T follicular helper cell (primary cell): ENCODE data around the gene CKS2.

Experiments
- DNase-seq: peaks from one replicate; pipeline ENCODE4 v3.0.0-alpha.2; 2020; ENCODE audit warnings: low read depth

CKS2 gene

DNA sequence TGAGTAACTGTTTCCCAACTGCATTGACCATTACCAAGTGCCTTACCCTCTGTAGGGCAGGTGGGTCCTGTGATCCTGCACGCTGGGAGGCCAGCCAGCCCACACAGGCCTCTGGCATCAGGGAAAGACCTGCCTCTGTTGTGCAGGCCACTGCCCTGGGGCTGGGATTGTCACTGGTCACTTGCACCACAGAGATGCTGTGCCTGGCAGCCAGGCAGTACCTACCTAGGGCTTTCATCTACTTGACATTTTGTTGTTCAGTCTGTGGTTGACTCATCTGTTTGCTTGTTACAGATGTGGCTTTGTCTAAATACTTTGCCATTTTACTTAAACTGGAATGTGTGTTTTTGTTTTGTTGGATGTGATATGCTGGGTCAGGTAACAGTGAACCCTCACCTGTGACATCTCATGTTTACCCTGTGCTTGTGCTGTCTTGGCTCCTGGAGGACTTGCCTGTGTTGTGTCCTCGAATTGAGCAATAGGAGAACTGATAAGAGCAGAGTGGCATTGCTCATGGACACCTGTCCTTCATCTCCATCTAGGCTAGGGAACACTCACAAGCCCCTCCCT, 40.1 kb downstream of the CKS2 start:
- DNase-seq, result no peak

DNA sequence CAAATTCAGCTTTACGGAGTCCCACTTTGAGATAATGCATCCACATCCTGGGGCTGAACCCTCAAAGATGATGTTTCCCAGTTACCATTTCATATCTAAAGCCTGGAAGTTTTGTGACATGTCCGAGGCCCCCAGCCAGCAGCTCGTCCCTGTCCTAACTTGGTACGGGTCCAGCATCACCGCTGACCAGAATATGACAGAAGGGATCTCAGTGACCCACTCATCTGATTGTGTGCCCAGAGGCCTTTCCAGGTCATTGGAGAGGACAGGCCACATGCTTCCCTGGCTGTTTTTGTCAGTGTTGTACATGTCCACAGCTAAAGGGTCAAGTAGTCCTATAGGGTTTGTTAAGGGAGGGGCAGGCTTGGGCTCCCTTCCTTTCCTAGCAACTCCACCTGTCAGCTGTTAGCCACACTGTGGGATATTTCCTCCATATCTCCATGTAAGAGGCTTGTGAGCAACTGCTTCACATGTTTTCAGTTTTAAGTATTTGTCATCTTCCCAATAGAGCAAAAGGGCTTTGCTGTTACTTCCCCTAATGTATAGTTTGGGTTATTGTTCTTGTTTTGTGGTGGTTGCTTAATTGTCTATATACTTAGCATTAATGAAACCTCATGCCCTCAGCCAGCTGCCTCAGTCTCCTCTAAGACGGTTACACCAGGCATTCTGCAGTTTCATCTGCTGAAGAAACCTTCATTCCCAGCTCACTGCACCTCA, 40.7 kb downstream of the CKS2 start:
- no peak for DNase-seq

DNA sequence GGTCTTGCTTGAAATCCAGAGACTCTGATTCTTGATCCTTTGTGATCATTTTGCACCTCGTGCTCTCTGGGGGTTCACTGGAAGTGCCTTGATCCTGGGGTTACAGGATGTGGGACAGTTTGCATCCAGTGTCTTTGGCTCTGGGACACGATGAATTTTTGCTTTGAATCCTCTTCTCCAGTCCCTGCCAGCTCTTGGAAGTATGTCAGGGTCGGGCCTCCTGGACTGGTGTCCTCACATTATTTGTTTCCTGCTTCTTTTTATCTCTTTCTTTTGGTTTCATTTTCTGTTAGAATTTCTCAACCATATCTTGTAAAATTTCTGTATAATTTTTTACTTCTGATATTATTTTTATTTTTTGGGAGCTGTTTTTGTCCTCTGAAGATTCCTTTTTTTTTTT, 41.5 kb downstream of the CKS2 start:
- no peak for DNase-seq

DNA sequence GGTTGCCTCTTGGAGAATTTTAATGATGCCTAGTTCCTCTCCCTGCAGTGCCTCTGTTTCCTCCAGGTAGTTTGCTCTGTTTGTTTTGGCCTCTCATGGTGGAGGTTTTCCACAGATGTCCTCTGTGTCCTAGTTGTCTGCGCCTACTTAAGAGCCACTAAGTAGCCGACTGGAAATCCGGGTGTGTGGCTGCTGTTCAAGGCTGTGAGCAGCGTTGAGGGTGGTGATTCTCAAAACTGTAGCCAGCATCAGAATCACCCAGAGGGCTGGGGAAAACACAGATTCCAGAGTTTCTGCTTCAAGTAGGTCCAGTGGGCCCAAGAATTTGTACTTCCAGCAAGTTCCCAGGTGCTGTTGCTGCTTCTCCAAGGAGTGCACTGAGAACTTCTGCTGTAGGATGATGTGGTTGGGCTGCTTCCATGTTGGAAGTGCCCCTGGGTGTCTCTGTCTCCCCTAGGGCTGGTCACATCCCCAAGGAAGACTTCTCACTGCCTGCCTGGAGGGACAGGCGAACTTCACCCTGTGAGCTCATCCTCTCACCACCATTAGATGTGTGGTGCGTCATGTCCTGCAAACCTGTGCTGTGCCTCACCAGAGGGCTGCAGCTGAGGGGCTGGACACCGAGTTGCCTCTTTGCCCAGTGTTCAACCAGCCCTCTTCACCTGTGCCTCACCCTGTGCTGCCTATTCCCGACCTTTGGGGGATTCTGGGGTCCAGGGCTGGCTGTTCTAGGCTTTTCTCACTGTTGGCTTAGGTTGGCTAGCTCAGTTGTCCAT, 42.1 kb downstream of the CKS2 start:
- no peak for DNase-seq

DNA sequence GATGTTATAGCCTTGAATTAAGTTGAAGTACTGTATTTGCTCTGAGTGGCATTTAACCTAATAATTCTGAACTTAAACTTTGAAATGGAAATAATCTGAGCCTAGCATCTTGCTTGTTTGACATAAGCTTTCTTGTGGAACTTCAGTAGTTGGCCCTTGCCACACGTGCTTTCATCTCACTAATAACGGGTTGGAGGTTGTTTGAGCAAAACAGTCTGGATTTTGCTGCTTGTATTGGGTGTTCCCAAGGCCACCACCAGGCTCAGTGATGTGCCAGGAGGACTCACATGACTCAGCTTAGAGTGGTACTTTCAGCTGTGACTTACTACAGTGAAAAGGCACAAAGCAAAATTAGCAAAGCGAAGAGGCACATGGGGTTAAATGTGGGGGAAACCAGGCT, 43.0 kb downstream of the CKS2 start:
- DNase-seq, result no peak

DNA sequence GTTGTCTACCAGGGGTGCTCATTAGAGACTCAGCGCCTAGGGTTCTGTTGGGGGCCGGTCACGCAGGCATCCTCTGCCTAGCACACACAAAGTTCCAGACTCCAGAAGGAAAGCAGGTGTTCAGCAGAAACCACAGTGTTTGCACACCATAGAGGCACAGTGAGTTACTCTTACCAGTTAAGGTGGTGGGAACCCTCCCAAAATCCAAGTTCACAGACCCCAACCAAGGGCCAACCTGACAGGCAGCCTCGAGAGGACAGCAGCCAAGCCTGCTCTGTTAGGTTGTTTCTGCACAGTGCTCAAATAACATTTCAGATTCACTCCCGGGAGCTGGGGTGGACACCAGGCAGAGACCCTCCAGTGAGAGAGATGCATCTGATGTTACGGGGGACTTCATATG, 43.5 kb downstream of the CKS2 start:
- no peak for DNase-seq

DNA sequence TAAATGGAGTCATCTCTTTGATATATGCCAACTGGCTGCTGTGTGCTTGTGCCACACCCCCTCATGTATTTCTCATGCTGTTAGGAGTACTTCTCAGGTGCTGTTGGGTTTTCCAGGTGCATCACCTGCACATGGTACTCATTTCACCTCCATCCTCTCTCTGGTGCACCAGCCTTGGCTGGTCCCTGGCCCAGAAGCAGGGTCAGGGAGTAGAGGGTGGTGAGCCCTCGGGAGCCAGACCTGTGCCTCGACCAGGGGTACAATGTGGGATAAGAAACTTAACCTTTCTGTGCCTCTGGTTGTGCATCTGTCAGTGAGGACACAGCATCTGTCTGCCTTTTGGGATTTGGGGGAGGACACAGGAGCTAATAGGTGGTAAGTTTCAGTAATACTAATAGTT, 45.8 kb downstream of the CKS2 start:
- DNase-seq, result no peak

DNA sequence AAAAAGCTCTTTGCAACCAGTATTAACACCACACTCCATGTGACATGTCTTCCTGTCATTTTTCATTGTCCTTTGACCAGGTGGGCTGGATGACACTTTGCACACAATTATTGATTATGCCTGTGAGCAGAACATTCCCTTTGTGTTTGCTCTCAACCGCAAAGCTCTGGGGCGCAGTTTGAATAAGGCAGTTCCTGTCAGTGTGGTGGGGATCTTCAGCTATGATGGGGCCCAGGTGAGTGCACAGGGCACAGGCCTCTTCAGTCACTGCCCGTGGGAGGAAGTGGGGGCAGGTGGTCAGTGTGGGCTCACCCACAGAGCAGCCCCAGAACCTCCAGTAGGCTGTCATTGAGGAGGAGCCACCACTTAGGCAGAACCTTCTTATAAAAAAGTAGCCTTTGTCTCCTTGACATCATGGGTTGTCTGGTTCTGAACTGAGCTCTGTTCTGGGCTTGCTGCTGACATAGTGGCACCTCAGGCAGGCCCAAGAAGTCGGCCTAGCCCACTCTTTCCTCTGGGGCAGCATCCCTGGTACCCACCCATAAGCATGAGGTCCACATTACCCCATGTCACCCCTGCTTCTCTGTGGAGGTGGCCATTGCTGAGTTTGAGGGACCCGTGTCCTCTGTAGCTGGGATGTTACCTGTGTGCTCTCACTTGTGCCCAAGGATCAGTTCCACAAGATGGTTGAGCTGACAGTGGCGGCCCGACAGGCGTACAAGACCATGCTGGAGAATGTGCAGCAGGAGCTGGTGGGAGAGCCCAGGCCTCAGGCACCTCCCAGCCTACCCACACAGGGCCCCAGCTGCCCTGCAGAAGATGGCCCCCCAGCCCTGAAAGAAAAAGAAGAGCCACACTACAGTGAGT, 46.6 kb downstream of the CKS2 start:
- DNase-seq, result no peak

DNA sequence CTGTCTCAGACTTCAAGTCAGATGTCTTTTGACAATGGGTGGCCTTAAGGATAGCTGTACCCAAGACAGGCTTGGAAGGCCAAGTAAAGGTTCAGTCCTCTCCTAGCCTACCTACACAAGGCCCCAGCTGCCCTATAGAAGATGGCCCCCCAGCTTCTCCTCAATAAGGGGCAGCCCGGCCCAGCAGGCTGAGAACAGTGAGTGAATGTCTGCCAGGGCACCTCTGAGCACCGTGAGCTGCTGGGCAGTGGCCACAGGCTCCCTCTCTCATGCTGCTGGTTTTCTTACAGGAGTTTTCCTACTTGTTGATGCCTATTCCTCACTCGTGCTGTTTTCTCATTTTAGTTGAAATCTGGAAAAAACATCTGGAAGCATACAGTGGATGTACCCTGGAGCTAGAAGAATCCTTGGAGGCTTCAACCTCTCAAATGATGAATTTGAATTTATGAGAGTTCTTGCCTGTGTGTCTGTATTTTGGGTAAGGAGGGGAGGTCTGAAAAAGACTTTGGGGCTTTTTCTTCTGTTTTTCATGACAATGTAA, 47.5 kb downstream of the CKS2 start:
- DNase-seq, result no peak

DNA sequence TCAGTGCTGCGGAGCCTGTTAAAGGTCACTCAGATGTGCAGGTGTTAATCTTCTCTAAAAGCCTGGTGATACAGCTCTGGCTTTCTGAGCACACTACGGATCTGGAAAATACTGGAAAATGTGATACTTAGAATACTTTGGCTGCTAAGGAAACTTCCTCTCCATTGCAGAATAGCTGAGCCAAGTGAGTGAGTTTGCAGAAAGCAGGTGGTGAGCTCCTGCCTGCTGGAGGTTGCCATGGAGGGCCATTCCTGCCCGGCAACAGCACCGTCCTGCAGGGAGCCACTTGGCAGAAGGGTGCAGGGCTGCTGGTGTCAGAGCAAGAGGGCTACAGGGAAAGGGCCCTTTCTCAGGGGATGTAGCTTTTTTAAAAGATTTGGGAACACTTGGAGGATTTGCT, 48.0 kb downstream of the CKS2 start:
- DNase-seq, result no peak

DNA sequence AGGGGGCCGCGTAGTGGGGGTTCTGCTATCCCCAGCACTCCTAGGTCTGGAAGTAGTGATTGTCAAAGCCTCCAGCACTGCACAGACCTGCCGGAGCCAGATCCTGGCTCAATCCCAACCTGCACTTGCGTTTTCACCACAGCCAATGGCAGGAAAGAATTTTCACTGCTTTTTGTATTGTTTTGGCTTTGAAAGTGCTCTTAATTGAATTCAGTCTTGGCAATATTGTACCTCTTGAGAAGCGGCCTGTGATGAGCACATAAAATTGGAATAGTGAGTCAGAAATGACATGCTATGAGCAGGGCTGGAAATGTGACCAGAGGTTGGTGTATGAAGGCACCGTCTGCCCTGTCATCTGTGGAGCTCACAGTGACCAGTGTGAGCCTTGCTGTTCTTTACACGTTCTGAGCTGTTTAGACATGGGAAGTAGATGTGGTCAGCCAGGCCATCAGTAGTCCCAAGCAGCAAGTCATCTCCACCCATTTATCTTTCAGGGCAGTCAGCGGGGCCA, 48.8 kb downstream of the CKS2 start:
- no peak for DNase-seq

DNA sequence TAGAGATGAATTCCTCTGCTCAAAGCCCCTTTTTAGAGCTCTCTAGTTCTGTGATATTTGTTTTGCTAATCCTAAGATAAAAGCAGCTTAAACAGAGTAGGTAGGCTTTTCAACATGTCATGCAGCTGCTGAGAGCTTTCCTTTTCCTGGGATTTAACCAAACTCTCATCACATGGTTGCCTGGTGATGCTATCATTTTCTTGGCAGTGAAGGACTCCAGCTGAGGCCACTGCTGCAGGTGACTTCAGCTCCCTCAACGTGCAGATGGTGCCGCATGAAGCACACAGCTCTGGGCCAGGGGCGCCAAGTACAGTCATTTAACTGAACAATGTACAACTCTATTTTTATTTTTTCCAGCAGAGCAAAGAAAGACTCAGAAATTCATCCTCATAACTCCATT, 49.5 kb downstream of the CKS2 start:
- no peak for DNase-seq

DNA sequence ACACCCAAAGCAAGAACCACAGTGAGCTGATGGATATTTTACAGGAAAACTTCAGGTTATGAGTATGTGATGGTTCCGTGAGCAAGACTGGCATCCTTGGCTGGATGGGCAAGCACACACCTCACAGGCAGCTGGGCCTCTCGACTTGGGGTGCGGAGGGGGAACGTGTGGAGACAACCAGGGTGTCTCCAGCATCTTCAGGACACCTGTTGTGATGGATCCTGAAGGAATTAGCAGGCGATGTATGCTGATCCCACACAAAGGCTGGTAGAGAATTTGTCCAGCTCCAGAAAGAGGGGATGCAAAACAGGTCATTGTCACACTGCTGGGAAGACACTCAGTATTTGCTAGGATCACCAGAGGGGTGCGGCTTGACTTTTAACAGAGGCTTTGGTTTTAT, 50.0 kb downstream of the CKS2 start:
- no peak for DNase-seq

DNA sequence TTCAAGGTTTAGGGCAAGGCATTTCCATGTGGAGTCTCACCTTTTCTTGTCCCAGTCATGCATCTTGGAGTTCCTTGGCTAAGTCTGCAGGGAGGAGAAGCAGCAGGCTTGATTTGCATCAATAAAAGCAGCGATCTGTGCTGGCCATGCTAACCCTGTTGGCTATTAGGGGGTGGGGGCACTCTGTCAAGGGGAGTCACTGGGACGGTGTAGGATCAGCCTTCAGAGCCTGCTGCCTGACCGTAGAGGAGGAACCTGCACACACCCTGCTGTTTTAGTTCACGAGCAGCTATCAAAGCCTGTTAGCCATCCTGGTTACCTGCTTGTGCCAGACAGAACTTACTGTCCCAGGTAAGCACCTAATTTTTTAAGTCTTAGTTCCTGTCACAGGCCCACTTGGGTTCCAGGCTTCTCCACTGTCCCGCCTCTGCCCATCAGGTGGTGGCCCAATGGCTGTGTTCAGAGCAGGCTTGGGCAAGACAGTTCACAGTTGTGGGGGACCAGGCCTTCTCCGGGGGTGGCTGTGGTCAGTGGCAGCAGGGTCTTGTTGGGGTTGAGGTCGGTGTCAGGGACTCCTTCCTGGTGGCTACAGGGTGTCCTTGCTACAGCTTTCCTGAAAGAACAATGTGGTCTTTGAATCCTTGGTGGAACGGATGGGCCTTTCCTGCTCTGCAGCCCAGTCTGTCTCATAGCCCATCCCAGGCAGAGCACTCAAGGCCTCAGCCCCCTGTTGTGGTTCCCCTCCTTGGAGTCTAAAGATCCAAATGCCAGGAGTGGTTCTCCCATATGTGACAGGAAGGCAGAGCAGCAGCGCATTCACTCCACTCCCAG, 51.0 kb downstream of the CKS2 start:
- DNase-seq, result no peak

DNA sequence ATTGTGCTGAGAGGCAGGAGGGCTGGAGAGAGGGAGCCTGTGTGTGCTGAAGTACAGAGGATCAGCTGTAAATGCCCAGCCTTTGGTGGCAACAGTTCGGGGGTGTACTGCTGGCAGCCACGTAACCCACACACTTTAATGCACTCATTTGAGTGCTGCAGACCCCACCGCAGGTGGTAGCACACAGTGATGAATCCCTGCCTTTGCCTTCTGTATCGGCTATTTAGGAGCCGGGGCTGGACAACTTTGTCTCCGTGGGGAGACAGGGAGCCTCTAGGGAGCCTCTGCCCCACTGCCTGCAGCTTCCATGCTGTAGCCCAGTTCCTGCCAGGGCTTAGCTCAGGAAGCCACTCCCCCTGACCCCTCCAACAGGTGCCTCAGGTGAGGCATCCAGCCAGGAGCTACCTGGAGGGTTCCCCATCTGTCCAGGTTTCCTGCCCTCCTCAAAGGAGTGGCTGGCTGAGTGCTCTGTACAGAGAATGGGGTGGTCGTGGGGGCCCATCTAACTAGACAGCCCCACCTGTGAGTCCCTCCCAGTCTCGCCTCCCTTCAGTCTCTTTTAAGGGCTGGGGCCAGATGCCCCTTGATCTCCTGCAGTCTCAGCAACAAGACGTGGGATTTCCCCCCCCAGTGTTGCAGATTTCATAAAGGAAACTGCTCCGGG, 51.8 kb downstream of the CKS2 start:
- no peak for DNase-seq

DNA sequence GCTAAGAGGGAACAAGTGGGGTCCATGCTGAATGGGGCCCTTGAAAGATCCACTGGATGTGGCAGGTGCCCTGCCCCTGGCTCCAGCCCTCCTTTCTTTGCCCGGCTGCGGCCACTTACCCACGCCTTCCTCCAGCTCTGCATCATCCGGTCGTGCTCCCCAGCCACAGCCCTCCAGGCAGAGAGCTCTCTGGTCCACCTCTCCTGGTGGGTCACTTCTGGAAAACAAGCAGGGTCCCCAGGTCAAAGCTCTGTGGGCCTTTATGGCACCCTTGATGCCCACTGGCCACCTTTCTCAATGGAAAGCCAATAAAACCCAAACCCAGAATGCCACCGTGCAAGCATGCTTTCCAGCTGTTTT, 52.3 kb downstream of the CKS2 start:
- DNase-seq, result no peak

DNA sequence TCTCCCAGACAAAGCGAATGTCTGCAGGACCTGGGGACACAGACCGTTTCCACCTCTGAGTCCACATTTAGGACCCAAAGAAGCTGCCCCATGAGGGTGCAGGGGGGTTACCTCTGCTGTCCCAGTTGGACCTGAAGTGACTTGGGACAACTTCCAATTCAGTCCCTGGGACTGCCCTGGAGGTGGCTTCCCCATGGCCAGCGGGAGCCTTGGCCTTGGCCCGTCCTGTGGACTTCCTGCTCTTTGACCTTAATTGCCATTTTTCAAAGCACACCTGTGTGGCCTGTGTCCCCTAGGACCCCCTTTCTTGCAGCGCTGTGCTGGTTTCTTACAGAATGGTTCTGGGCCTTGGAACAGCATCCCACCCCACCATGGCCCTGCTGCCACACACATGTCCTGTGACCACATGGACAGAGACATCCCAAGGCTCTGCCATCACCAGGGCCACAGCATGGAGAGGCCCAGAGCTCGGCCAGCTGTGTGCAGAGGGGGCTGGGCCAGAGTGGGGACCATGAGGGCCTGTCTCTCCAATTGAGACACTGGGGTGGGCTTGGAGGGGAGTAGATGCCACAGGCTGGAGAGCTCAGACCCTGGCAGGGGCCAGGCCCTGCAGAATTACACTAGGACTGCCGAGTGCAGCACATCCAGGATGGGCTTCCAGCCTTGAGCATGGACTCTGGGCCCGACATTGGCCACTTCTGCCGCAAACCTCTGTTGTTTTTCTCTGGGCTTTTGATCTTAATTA, 53.1 kb downstream of the CKS2 start:
- DNase-seq, result no peak

DNA sequence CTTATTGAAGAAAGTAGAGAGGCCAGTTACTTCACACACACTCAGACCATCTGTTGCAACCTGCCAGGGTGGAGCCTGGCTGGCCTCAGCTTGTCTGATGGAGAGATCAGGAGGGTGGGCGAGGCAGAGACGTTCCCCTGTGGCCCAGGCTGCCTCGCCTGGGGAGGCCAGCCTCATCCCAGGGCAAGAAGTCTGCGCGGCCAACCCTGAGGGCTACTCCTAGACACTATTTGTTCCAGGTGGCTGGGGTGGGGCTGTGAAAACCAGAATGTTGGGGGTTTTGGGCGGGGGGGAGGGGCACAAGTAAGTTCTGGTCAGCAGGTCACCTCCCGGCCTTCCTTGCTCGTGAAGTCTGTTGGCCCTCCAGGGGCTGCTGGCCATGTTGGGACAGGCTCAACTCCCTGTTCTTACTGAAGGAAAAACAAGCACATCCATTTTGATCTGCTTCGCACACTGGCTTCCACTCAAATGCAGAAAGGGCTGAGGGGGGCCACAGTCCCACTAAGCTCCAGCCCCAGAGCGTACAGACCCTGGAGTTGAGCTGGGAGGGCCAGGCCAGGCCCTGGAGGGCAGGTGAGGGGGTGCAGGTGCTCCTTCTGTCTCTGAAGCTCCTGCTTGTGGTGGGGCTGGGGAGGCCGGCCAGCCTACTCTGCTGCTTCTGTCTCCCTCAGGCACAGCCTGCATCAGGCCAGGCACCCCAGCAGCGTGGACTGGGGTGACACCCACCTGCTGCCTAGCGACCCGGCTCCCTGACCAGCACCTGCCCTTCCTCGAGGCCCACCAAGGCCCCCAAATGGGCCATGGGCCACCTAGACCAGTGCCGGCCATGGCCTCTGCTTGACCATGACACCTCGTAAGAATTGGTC, 53.9 kb downstream of the CKS2 start:
- DNase-seq, result no peak

DNA sequence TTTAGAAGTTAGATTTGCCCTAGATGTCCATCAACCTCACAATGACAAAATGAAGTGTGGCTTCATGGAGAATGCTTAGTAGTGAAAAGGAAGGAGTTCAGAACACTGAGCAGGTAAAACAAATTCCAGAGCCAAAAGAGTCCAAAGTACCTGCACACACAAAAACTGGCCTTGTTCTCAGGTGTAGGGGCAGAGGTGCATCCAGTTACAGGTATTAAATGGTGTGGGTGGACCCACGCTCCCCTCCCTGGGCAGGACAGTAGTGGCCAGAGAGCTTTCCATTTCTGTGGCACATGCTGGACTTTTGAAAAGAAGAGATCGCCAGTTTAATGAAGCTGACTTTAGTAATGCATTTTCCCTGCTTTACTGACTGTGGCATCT, 54.5 kb downstream of the CKS2 start:
- DNase-seq, result no peak
